Osteocyte (in vitro differentiated cells): ENCODE data around the gene TACSTD2. TPM values are rescaled to one million over a fixed set of nuclear protein-coding genes. Genes with fewer than 3 reads are reported as not detected.

Source experiments
- DNase-seq: peaks from one replicate; pipeline ENCODE4 v3.0.0; 2021; ENCODE audit warnings: mixed read lengths; ENCODE audit not compliant: unreplicated experiment; ENCODE audit errors: extremely low spot score
- H3K27ac Mint-ChIP-seq: one replicate; pipeline ENCODE4 v1.8.0; 2021; ENCODE audit warnings: mild to moderate bottlenecking, mixed read lengths; ENCODE audit not compliant: unreplicated experiment
- H3K27me3 Mint-ChIP-seq: one replicate; pipeline ENCODE4 v1.8.0; 2021; ENCODE audit warnings: mixed read lengths; ENCODE audit not compliant: unreplicated experiment
- H3K36me3 Mint-ChIP-seq: one replicate; pipeline ENCODE4 v1.8.0; 2021; ENCODE audit warnings: mixed read lengths; ENCODE audit not compliant: unreplicated experiment
- H3K4me1 Mint-ChIP-seq: one replicate; pipeline ENCODE4 v1.8.0; 2021; ENCODE audit warnings: mixed read lengths; ENCODE audit not compliant: unreplicated experiment
- H3K4me3 Mint-ChIP-seq: one replicate; pipeline ENCODE4 v1.8.0; 2021; ENCODE audit warnings: mild to moderate bottlenecking, moderate library complexity, mixed read lengths; ENCODE audit not compliant: unreplicated experiment
- H3K9me3 Mint-ChIP-seq: one replicate; pipeline ENCODE4 v1.8.0; 2021; ENCODE audit warnings: mixed read lengths; ENCODE audit not compliant: unreplicated experiment
- CTCF ChIP-seq: fragments of 200-600 bp; sonication (generic); IDR thresholded peaks from 2 replicates; pipeline ENCODE4 v1.5.0; 2021; ENCODE audit warnings: antibody characterized with exemption, mild to moderate bottlenecking, moderate library complexity
- total RNA-seq: library from RNA; stranded (reverse); gene quantifications from 2 replicates; pipeline ENCODE4 v1.2.1, GENCODE V29; 2021

The TACSTD2 gene
- total RNA-seq, 1 donor from 2014 or later, result not detected

GRCh38 chr1:58573138-58573537 is 3.9 kb downstream of the TACSTD2 start:
- no peak overlapping the region for H3K27ac Mint-ChIP-seq

GRCh38 chr1:58572690-58573089 is 4.4 kb downstream of the TACSTD2 start:
- H3K36me3 Mint-ChIP-seq, result no peaks in the 10 kb centered on the region
- TF ChIP-seq CTCF, result no peak
- H3K27me3 Mint-ChIP-seq, result peaks cover 76% of the 10 kb centered on the region
- no peak overlapping the region for H3K4me3 Mint-ChIP-seq
- H3K9me3 Mint-ChIP-seq, result no peaks in the 10 kb centered on the region
- DNase-seq, result no peak
- H3K27ac Mint-ChIP-seq, result no peak overlapping the region
- H3K4me1 Mint-ChIP-seq, result peaks cover 6% of the 10 kb centered on the region

More at GRCh38 chr1:58573138-58573537, 3.9 kb downstream of the TACSTD2 start:
- Mint-ChIP-seq H3K4me3 (no peak overlapping the region), H3K27me3 (peaks cover 78% of the 10 kb centered on the region), H3K4me1 (peaks cover 5% of the 10 kb centered on the region), H3K36me3 (no peaks in the 10 kb centered on the region), H3K9me3 (no peaks in the 10 kb centered on the region)
- no peak for TF ChIP-seq CTCF
- DNase-seq, result no peak

GRCh38 chr1:58571616-58572015 is 5.4 kb downstream of the TACSTD2 start:
- Mint-ChIP-seq H3K4me1 (peaks cover 6% of the 10 kb centered on the region), H3K4me3 (no peak overlapping the region), H3K9me3 (no peaks in the 10 kb centered on the region), H3K27ac (no peak overlapping the region), H3K27me3 (peaks cover 82% of the 10 kb centered on the region), H3K36me3 (no peaks in the 10 kb centered on the region)
- DNase-seq, result no peak
- TF ChIP-seq CTCF, result no peak

GRCh38 chr1:58570817-58571216 is 6.2 kb downstream of the TACSTD2 start:
- TF ChIP-seq CTCF, result no peak
- H3K36me3 Mint-ChIP-seq, result no peaks in the 10 kb centered on the region
- H3K27me3 Mint-ChIP-seq, result peaks cover 79% of the 10 kb centered on the region
- H3K27ac Mint-ChIP-seq, result no peak overlapping the region
- H3K4me1 Mint-ChIP-seq, result peaks cover 6% of the 10 kb centered on the region
- H3K4me3 Mint-ChIP-seq, result no peak overlapping the region
- DNase-seq, result no peak
- H3K9me3 Mint-ChIP-seq, result no peaks in the 10 kb centered on the region

- no peak for DNase-seq
- Mint-ChIP-seq H3K4me3 (no peak overlapping the region), H3K27me3 (peaks cover 78% of the 10 kb centered on the region), H3K9me3 (no peaks in the 10 kb centered on the region), H3K27ac (no peak overlapping the region), H3K4me1 (peaks cover 6% of the 10 kb centered on the region), H3K36me3 (no peaks in the 10 kb centered on the region)
- TF ChIP-seq CTCF, result no peak
Observed at GRCh38 chr1:58570094-58570493, 7.0 kb downstream of the TACSTD2 start.
